Measurements from ENCODE around the gene NPHP4.

GRCh38 chr1:5886140-5886483 lies 106.1 kb downstream of the NPHP4 start:
- no peak for TF ChIP-seq MAX (IDR thresholded peaks at IDR 0.05)
- no peak for TF ChIP-seq CTCF (IDR thresholded peaks at IDR 0.05; ENCODE audit: low read depth, low read length, missing input control)
- no peak for TF ChIP-seq TAF1 (conservative IDR thresholded peaks at IDR 0.05)
- no peak for TF ChIP-seq HNF4G (IDR thresholded peaks at IDR 0.05)
- no peak for TF ChIP-seq YY1 (IDR thresholded peaks at IDR 0.05)

Data from liver (tissue), 3 donors.